ENCODE data around the gene KLRB1.
"Not testable (repeated sequence)": the region's sequence is repeated elsewhere in the genome, so short reads cannot be mapped to it uniquely, and the experiment has no call there.

KLRB1 gene
- long read RNA-seq, donor 1, transcript KLRB1-201 (6 exons, 1,448 nt), result major isoform, 9 of 9 reads
- long read RNA-seq, donor 1, partial matches to known transcripts, result 0 of 9 reads
- long read RNA-seq, donor 1, other reads (novel, unspliced or antisense), result 0 of 9 reads
- long read RNA-seq, donor 2, partial matches to known transcripts, result 0 of 3 reads
- long read RNA-seq, donor 2, other reads (novel, unspliced or antisense), result 0 of 3 reads
- long read RNA-seq, donor 3, partial matches to known transcripts, result 0 of 1 reads
- long read RNA-seq, donor 3, other reads (novel, unspliced or antisense), result 0 of 1 reads
- long read RNA-seq, donor 4, partial matches to known transcripts, result 6 of 10 reads
- long read RNA-seq, donor 4, other reads (novel, unspliced or antisense), result 0 of 10 reads
- long read RNA-seq, donor 5, transcript KLRB1-201 (6 exons, 1,448 nt), result major isoform, 8 of 8 reads
- long read RNA-seq, donor 5, partial matches to known transcripts, result 0 of 8 reads
- long read RNA-seq, donor 5, other reads (novel, unspliced or antisense), result 0 of 8 reads
- long read RNA-seq, donor 6, transcript KLRB1-201 (6 exons, 1,448 nt), result major isoform, 6 of 6 reads
- long read RNA-seq, donor 6, partial matches to known transcripts, result 0 of 6 reads
- long read RNA-seq, donor 6, other reads (novel, unspliced or antisense), result 0 of 6 reads
- long read RNA-seq, donor 7, transcript KLRB1-201 (6 exons, 1,448 nt), result major isoform, 5 of 5 reads
- long read RNA-seq, donor 7, partial matches to known transcripts, result 0 of 5 reads
- long read RNA-seq, donor 7, other reads (novel, unspliced or antisense), result 0 of 5 reads
- long read RNA-seq, donor 8, transcript KLRB1-201 (6 exons, 1,448 nt), result major isoform, 5 of 10 reads
- long read RNA-seq, donor 8, partial matches to known transcripts, result 5 of 10 reads
- long read RNA-seq, donor 8, other reads (novel, unspliced or antisense), result 0 of 10 reads

DNA sequence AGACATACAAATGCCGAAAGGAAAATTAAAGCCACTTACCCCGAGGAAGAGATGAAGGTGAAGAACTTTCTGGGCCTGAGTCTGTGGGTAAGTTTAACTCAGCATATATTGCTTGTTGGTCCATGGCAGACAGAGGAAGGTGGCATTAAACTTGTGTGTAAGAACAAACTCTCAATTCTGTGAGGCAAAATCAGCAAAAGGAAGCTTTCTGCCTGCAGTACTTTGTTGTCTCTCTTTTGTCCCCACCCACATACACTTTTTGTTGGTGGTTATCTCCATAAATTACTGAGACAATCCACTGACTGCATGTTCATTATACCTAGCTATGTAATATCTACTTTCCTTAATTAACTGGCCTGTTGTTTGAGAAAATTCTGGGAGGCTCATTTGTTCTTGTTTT lies at the start of gene KLRB1:
KLRB1 (minus strand) TSS at position 201 of the 400 bp plus-strand sequence; CDS start at position 124, 77 bp downstream.
- DNase-seq, result no peak

- no peak for DNase-seq
These were observed 43.6 kb upstream of the KLRB1 start for GRCh38 chr12:9651265-9651729.

- no peak for DNase-seq
These were observed 42.4 kb upstream of the KLRB1 start for GRCh38 chr12:9650151-9650576.

- peak; percentile 40 for DNase-seq
These were observed 41.8 kb upstream of the KLRB1 start for GRCh38 chr12:9649532-9649940.

GRCh38 chr12:9648701-9649531 lies 41.2 kb upstream of the KLRB1 start:
- no peak for DNase-seq

DNA sequence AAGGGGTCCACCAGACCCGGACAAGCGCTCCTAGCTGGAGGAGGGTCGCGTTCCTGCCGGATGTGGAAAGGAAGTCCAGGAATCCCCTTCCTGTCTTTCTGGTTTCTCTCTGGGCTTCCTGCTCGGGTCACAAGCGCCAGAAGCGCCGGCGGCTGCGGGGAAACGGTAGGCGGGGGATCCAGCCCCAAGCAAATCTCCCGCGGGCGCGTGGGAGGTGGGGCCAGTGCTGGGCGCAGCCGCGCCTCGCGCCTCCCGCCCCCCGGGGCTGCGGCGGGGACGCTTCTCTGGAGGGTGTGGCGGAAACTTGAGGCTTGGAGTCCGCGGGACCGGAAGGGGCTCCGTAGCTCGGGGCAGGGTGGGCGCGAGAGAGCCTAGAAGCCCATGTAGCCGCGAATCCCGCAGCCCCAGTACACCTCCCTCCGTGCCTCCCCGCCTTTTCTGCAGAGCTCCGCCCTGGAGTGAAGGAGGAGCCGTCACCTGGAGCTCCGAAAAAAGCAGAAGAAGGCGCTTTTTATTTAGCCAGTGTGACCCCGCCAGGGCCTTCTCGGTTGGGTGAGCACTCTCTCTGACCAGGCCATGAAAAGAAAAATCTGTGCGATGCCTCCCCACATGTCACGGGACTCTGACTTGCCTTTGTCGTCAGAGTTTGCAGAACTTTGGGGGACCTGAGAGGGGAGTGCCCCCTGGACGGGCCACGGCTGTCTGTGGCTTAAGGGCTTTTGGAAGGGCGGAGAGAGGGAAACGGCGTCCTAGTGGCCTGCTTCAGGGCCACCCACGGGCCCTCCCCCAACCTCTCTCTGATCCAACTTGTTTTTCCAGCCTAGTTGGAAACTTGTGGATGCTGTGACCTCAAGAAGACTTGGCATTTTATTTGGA lies 40.3 kb upstream of the KLRB1 start:
- peak; percentile 92 for DNase-seq

DNA sequence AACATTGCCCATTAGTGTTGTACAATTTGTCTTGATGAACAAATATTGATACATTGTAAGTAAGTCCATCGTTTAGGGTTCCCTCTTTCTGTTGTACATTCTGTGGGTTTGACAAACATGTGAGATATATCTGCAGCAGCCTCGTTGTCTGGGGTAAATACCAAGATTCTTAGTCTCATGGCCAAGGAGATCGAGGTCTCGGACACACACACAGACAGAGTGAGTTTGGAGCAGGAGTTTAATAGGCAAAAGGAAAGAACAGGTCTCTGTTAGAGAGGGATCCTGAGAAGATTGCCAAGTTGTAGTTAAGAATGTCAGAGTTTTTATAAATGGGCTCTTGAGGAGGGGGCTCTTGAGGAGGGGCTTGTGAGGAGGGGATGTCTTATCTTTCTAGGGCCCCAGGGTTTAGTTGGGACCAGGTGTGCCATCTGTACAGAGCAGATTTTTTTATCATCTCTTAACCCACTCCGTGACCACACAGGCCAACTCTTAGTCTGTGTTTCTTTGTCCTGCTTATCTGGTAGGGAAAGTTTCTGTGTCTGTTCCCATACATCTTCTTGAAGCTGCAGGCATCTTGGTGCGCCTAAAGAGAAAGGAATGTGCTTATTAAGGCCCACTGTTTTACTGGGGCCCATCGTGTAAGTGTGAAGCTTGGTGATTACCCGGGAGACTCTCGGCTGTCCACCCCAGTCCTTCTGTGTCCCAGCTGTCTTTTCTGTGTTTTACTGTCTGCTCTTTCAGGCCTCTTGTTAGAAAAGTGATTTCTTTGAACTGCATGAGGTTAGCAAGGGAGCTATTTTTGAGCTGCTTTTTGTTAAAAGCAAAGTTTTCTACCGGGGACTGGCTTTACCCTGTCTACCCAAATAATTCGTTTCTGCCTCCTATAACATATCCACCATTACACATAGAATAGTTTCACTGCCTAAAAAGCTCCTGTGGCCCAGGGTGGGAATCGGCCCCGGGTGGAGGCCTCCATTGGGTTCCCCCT lies 39.4 kb upstream of the KLRB1 start:
- DNase-seq, result no peak

DNA sequence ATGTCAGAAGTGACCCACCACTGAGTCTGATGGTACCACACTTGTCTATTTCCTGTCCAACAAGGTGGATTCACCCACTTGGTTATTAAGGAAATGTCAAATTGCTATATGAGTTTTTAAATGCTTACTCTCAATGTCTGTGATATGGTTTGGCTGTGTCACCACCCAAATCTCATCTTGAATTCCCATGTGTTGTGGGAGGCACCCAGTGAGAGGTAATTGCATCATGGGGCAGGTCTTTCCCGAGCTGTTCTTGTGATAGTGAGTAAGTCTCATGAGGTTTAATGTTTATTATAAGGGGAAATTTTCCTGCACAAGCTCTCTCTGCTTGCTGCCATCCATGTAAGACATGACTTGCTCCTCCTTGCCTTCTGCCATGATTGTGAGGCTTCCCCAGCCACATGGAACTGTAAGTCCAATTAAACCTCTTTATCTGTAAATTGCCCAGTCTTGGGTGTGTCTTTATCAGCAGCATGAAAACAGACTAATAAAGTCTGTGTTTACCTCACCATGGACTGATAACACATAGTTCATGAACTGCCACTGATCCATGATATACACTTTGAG lies 37.4 kb upstream of the KLRB1 start:
- not testable (repeated sequence) for DNase-seq

GRCh38 chr12:9643266-9643660 lies 35.5 kb upstream of the KLRB1 start:
- DNase-seq, result no peak

DNA sequence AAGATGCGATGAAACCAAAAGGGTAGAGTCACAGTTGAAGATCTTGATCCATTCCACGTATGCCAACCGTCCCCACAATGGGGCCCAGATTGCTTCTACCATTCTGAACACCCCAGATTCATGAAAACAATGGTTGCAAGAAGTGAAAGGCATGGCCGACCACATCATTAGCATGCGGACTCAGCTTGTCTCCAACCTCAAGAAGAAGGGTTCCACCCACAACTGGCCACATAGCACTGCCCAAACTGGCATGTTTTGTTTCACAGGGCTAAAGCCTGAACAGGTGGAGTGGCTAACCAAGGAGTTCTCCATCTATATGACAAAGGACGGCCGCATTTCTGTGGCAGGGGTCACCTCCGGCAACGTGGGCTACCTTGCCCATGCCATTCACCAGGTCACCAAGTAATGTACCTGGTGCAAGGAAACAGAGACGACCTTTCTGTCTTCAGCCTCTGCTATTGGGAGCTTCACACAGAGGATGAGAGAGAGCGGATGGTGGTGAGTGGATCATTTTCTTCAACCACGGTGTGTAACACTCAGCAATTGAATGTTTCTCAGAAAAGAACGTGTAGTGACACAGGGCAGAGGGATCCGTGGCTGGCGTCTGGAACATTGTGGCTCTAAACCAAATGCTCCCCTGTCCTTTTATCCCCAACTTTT lies 35.0 kb upstream of the KLRB1 start:
- no peak for DNase-seq

DNA sequence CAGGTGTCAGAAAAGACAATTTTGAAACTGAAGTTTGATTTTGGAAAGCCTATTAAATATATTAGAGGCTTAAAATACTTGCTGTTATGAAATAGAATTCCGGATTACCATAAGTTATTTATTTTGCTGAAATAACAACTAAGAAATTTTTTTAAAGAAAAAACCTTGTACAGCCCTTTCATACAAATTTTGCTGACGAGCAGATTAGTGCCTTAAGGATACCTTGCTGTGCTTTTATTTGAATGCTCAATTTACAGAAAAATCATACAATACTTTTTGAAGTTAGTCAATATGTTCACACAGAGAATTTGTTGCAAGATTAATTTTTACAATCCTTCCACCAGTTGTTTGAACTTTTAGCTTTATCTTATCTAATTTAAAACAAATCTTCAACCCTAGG lies 32.3 kb upstream of the KLRB1 start:
- no peak for DNase-seq

- DNase-seq, result no peak
These were observed 29.1 kb upstream of the KLRB1 start for GRCh38 chr12:9636851-9637206.

DNA sequence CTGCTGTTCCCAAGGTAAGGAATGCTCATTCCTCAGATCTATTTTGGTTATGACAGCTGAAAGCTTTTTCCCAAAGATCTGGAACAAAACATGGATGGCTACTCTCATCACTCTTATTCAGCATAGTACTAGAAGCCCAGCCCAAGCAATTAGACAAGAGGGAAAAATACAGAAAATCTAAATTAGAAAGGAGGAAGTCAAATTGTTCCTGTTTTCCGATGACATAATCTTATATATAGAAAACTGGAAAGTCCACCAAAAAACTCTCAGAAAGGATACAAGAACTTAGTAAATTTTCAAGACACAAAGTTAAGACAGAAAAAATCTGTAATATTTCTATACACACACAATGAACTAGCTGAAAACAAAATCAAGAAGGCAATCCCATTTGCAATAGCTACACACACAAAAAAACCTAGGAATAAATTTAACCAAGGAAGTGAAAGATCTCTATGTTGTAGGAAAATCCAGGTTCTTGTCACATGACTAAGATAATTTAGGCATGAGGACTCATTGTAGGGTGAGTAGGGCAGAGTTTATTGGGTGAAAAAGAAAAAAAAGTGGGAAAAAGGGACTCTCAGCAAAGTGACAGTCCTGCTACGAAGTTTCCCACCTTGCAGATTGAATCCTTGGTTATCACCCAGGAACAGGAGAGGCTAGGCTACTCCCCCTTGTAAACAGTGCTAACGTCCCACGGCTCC lies 28.6 kb upstream of the KLRB1 start:
- no peak for DNase-seq

- DNase-seq, result no peak
These were observed 27.4 kb upstream of the KLRB1 start for GRCh38 chr12:9634969-9635754.

DNA sequence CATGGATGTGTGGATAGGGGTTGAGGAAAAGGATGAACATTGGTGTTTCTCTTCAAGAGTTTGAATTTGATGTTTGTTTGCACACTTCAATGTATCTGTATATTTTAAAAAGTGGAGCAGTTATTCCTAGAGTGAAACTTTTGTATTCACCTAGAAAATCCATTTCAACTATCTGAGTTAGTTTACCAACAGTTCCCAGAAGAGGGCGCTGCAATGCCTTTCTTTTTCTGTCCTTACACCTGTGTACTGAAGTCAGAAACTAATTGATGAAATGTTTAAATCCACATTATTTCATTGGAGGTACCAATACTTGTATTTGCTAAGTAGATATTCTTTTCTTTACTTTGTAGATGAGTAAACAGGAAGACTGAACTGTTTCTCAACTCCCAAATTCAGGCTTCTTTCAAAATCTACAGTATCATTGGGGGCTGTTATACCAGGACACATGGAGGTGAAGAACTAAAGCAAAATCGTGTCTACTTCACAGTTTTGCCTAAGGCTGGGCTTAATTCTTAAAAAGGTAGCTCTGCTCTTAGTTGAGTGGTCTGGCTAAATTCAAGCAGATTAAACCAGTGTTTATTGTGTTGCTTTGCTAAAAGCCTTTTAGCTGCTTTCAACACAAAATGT lies 26.6 kb upstream of the KLRB1 start:
- no peak for DNase-seq

GRCh38 chr12:9632766-9633165 lies 25.1 kb upstream of the KLRB1 start:
- DNase-seq, result no peak

GRCh38 chr12:9626821-9627220 lies 19.1 kb upstream of the KLRB1 start:
- no peak for DNase-seq

Measured in right kidney (tissue), 9 donors.